ENCODE measurements around the gene PTPRF.

DNA sequence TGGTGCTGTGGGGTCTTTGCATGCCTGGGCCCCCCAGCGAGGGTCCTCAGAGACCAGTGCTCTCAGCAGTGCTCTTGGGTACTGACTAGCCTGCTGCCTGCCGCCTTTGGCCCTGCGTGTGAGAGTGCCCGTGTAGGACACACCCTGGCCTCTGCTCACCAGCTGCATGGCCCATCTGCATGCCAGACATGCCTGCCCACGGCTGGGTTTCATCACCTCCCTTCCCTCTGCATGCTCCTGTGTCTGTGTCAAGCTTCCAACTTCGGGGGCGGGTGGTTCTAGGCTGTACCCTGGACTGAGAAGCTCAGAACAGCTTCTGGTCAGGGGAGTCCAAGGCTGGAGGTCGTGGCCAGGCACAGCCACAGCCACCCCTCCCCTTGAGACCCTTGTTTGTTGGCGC, 56.9 kb downstream of the PTPRF start:
- no peak for TF ChIP-seq POLR2A (IDR thresholded peaks at IDR 0.05)
- TF ChIP-seq CTCF (IDR thresholded peaks at IDR 0.05) = no peak

Data from esophagus squamous epithelium (tissue), 4 donors.